GM20000 (cell line): ENCODE measurements around the gene CRYZ.
A peak's percentile ranks its signal among the peaks of the same experiment; 100 is the strongest.
"Not testable (repeated sequence)": the region's sequence is repeated elsewhere in the genome, so short reads cannot be mapped to it uniquely, and the experiment has no call there.

Source experiments
- DNase-seq: peaks from one replicate; pipeline ENCODE4 v3.0.0; 2012; ENCODE audit warnings: low spot score
- CTCF ChIP-seq: IDR thresholded peaks from 2 replicates; pipeline ENCODE4 v1.5.1; 2012; ENCODE audit warnings: mild to moderate bottlenecking, control low read depth; ENCODE audit errors: extremely low read depth, missing control alignments

CRYZ gene

GRCh38 chr1:74771913-74772515 is 39.2 kb upstream of the CRYZ start:
- peak; percentile 57 for TF ChIP-seq CTCF
- DNase-seq = peak; percentile 27

GRCh38 chr1:74767490-74767889 is 34.6 kb upstream of the CRYZ start:
- DNase-seq = no peak
- TF ChIP-seq CTCF = no peak

GRCh38 chr1:74766579-74766978 is 33.7 kb upstream of the CRYZ start:
- TF ChIP-seq CTCF = no peak
- DNase-seq = no peak

GRCh38 chr1:74763807-74764206 is 31.0 kb upstream of the CRYZ start:
- TF ChIP-seq CTCF = no peak
- DNase-seq = no peak

GRCh38 chr1:74756650-74757049 is 23.8 kb upstream of the CRYZ start:
- not testable (repeated sequence) for DNase-seq

- no peak for DNase-seq
- no peak for TF ChIP-seq CTCF
Measured at GRCh38 chr1:74755475-74755874, 22.6 kb upstream of the CRYZ start.

GRCh38 chr1:74753104-74753503 is 20.3 kb upstream of the CRYZ start:
- no peak for TF ChIP-seq CTCF
- no peak for DNase-seq

- TF ChIP-seq CTCF = no peak
- DNase-seq = peak; percentile 12
Measured at GRCh38 chr1:74748960-74749359, 16.1 kb upstream of the CRYZ start.

GRCh38 chr1:74745247-74745646 is 12.4 kb upstream of the CRYZ start:
- not testable (repeated sequence) for DNase-seq

GRCh38 chr1:74740307-74740980 is 7.6 kb upstream of the CRYZ start:
- DNase-seq = not testable (repeated sequence)
